A549 (cell line): ENCODE measurements around the gene FANCC.

ENCODE experiments used
- EP300 ChIP-seq, 2 experiments: fragments of >200 bp; sonication (Bioruptor Twin); formaldehyde crosslinking; IDR thresholded peaks; 2 replicates in 1 of 2; 3 replicates in 1 of 2; pipeline ENCODE4 v1.6.1; 2016 to 2017
- HEYL ChIP-seq: fragments of 250-450 bp; sonication (Bioruptor Pico); IDR thresholded peaks from 2 replicates; pipeline ENCODE4 v1.8.0; 2021; ENCODE audit warnings: mild to moderate bottlenecking, moderate library complexity
- KDM5A ChIP-seq: fragments of 200-600 bp; sonication (generic); IDR thresholded peaks from 2 replicates; pipeline ENCODE4 v1.6.1; 2016; ENCODE audit warnings: antibody characterized with exemption, mild to moderate bottlenecking
- MYC ChIP-seq: IDR thresholded peaks from 2 replicates; pipeline ENCODE4 v1.6.1; 2012; ENCODE audit warnings: mild to moderate bottlenecking, inconsistent platforms, low read length, improper control_type of control experiment, borderline replicate concordance
- PHF8 ChIP-seq: fragments of 200-600 bp; sonication (generic); IDR thresholded peaks from 2 replicates; pipeline ENCODE4 v1.6.1; 2016; ENCODE audit warnings: low read depth, mild to moderate bottlenecking, antibody characterized with exemption, moderate library complexity, borderline replicate concordance
- POLR2A ChIP-seq: IDR thresholded peaks from 2 replicates; pipeline ENCODE4 v1.6.1; 2012; ENCODE audit warnings: mild to moderate bottlenecking, low read length
- TF ChIP-seq, protein P1 (sequence below): fragments of >200 bp; sonication (Bioruptor Twin); formaldehyde crosslinking; IDR thresholded peaks from 3 replicates; pipeline ENCODE4 v1.5.1; 2016
- TF ChIP-seq, protein P2 (sequence below): fragments of 200-600 bp; sonication (generic); IDR thresholded peaks from 2 replicates; pipeline ENCODE4 v1.6.1; 2016; ENCODE audit warnings: antibody characterized with exemption, mild to moderate bottlenecking, moderate library complexity

DNA sequence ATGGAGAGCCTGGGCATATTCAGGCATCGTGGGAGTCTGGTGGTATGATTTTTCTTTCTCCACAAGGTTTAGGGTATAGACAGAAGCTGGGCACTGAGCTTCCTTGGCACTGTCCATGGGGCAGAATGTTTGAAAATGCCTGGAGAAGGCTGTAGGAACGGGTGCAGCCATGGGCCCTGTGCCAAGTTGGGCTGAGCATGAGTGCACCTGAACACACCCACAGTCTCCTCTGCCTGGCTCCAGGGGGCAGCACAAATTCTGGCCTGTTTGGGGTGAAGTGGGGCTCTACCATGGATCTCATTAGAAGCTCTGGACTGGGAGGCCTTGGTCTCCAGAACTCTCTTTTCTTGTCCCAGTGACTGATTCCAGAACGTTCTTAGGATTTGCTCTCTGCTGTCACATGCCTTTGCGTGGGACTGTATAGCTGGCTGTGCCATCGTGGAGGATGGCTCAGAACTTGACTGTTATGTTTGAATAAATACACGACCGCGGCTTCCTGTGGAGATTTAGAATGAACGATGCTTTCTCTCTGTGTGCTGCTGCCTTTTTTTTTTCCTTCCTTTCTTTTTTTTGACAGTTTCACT is 229.8 kb downstream of the FANCC start:
- TF ChIP-seq, protein P1, sequence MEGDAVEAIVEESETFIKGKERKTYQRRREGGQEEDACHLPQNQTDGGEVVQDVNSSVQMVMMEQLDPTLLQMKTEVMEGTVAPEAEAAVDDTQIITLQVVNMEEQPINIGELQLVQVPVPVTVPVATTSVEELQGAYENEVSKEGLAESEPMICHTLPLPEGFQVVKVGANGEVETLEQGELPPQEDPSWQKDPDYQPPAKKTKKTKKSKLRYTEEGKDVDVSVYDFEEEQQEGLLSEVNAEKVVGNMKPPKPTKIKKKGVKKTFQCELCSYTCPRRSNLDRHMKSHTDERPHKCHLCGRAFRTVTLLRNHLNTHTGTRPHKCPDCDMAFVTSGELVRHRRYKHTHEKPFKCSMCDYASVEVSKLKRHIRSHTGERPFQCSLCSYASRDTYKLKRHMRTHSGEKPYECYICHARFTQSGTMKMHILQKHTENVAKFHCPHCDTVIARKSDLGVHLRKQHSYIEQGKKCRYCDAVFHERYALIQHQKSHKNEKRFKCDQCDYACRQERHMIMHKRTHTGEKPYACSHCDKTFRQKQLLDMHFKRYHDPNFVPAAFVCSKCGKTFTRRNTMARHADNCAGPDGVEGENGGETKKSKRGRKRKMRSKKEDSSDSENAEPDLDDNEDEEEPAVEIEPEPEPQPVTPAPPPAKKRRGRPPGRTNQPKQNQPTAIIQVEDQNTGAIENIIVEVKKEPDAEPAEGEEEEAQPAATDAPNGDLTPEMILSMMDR, result peak; percentile 31
- TF ChIP-seq EP300 (IDR thresholded peaks at IDR 0.05) (no peak), HEYL (CRISPR knock-in tag) (no peak), MYC (no peak), POLR2A (no peak), KDM5A (no peak), PHF8 (no peak)
- TF ChIP-seq, protein P2, sequence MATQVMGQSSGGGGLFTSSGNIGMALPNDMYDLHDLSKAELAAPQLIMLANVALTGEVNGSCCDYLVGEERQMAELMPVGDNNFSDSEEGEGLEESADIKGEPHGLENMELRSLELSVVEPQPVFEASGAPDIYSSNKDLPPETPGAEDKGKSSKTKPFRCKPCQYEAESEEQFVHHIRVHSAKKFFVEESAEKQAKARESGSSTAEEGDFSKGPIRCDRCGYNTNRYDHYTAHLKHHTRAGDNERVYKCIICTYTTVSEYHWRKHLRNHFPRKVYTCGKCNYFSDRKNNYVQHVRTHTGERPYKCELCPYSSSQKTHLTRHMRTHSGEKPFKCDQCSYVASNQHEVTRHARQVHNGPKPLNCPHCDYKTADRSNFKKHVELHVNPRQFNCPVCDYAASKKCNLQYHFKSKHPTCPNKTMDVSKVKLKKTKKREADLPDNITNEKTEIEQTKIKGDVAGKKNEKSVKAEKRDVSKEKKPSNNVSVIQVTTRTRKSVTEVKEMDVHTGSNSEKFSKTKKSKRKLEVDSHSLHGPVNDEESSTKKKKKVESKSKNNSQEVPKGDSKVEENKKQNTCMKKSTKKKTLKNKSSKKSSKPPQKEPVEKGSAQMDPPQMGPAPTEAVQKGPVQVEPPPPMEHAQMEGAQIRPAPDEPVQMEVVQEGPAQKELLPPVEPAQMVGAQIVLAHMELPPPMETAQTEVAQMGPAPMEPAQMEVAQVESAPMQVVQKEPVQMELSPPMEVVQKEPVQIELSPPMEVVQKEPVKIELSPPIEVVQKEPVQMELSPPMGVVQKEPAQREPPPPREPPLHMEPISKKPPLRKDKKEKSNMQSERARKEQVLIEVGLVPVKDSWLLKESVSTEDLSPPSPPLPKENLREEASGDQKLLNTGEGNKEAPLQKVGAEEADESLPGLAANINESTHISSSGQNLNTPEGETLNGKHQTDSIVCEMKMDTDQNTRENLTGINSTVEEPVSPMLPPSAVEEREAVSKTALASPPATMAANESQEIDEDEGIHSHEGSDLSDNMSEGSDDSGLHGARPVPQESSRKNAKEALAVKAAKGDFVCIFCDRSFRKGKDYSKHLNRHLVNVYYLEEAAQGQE, result no peak
